PC-9 (cell line): Measurements from ENCODE around the gene ICAM2.

Experiments
- EZH2 ChIP-seq: fragments of 200-600 bp; sonication (generic); IDR thresholded peaks from 2 replicates; pipeline ENCODE4 v1.8.0; 2017; ENCODE audit warnings: antibody characterized with exemption, low read depth
- TF ChIP-seq, protein P1 (sequence below): fragments of 200-600 bp; sonication (generic); conservative IDR thresholded peaks from 2 replicates; pipeline ENCODE4 v1.6.1; 2017; ENCODE audit warnings: mixed run types, antibody characterized with exemption, mild to moderate bottlenecking, moderate library complexity

DNA sequence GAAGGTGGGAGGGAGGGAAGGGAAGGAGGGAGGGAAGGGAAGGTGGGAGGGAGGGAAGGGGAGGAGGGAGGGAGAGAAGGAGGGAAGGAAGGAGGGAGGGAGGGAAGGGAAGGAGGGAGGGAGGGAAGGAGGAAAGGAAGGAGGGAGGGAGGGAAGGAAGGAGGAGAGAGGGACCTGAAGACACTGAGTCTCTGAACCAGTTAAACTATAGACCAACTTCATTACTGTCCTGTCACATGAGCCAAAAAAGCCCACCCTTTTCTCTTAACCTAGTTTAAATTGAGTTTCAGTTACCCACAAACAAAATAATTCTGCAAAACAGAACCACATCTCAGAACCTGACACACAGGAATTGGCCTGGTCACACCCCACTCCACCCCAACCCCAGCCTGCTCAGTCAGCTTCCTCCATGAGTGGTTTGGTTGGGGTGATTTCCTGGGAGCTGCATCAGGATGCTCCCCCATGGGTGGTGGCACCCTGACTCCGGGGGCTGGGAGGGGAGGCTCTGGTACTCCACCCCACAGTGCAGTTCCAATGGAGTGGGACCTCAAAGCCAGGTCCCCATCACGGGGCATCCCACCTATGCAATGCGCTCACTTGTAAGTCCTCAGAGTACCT lies 27.0 kb downstream of the ICAM2 start:
- TF ChIP-seq, protein P1, sequence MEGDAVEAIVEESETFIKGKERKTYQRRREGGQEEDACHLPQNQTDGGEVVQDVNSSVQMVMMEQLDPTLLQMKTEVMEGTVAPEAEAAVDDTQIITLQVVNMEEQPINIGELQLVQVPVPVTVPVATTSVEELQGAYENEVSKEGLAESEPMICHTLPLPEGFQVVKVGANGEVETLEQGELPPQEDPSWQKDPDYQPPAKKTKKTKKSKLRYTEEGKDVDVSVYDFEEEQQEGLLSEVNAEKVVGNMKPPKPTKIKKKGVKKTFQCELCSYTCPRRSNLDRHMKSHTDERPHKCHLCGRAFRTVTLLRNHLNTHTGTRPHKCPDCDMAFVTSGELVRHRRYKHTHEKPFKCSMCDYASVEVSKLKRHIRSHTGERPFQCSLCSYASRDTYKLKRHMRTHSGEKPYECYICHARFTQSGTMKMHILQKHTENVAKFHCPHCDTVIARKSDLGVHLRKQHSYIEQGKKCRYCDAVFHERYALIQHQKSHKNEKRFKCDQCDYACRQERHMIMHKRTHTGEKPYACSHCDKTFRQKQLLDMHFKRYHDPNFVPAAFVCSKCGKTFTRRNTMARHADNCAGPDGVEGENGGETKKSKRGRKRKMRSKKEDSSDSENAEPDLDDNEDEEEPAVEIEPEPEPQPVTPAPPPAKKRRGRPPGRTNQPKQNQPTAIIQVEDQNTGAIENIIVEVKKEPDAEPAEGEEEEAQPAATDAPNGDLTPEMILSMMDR, result no peak
- TF ChIP-seq EZH2, result no peak
